Mucosa of descending colon (tissue), 3 donors: ENCODE results near the gene PRKAA2. TPM values are rescaled to one million over a fixed set of nuclear protein-coding genes. Genes with fewer than 3 reads are reported as not detected.

Experiments
- ATAC-seq: fragments of 200-7000 bp; cut with Tn5 transposase; one replicate; pipeline ENCODE4 v1.9.1; 2020; ENCODE audit warnings: mild to moderate bottlenecking, moderate library complexity
- DNase-seq, 3 donors: peaks; one replicate each; pipeline ENCODE4 v3.0.0-alpha.2; 2020
- H3K36me3 ChIP-seq: fragments of 200-600 bp; one replicate; pipeline ENCODE4 v1.8.0; 2021; ENCODE audit warnings: low read depth, mild to moderate bottlenecking
- H3K4me1 ChIP-seq: fragments of 200-600 bp; one replicate; pipeline ENCODE4 v1.8.0; 2021; ENCODE audit warnings: low read depth, mild to moderate bottlenecking
- H3K4me3 ChIP-seq: fragments of 200-600 bp; one replicate; pipeline ENCODE4 v1.8.0; 2021; ENCODE audit warnings: mild to moderate bottlenecking
- H3K9me3 ChIP-seq: fragments of 200-600 bp; one replicate; pipeline ENCODE4 v1.8.0; 2021; ENCODE audit warnings: mild to moderate bottlenecking
- CTCF ChIP-seq: fragments of 200-600 bp; IDR thresholded peaks from one replicate; pipeline ENCODE4 v1.8.0; 2022; ENCODE audit warnings: antibody characterized with exemption, mild to moderate bottlenecking
- intact Hi-C, 2 donors: fragments of 100-400 bp; cut with DNase I in 1 of 2; cut with micrococcal nuclease in 1 of 2; formaldehyde crosslinking; loops; one replicate each; pipeline versions ENCODE4 v1.11.0 to v1.11.1; 2022; cut with DNase I, micrococcal nuclease
- total RNA-seq, 3 donors: library from RNA; stranded (reverse); fragmentation: NEBNext Ultra II Directional in 2 of 3; extraction: Animal tissue kit (Norgen Biotek cat#: 25700) in 2 of 3; gene quantifications; one replicate each; pipeline versions ENCODE4 v1.2.1 to v1.2.4, GENCODE V29; 2021 to 2023
- donor health status: DM: no; HTN: no; CAD: no; lungs with moderate emphysema.
- donor health status: DM: no; HTN: no; CAD: no.
- donor health status: DM: no; HTN: yes; CAD: no.

The PRKAA2 gene
- total RNA-seq, 3 donors from 2014 or later, result 2.4 to 19.2 (median 3.1) TPM

DNA sequence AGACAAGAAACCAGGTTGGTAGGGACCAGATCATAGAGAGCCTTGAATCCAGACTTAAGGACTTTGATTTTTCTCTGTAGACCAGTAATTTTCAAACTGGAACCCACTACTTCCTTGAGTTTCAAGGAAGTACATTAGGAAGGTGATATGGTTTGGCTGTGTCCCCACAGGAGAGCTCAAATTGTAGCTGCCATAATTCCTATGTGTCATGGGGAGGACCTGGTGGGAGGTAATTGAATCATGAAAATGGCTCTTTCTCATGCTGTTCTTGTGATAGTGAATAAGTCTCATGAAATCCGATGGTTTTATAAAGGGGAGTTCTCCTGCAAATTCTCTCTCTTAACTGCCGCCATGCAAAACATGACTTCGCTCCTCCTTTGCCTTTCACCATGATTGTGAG lies 10.1 kb upstream of the PRKAA2 start:
- intact Hi-C loops, result no loop called here

DNA sequence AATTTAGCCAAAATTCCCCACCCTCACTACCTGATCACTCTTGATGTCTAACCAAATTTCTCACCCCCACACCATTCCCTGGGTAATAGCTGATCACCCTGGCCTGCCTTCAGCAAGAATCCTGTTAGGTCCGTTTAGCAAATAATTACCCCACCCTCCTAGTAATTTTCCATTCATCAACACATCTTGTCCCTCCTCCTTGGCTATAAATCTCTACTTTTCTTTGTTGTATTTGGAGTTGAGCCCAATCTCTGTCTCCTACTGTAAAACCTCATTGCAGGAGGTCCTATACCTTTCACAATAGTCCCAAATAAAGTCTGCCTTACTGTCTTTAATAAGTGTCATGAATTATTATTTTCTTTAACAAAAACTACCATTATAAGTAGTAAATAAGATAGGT lies 6.9 kb upstream of the PRKAA2 start:
- no peak for TF ChIP-seq CTCF
- intact Hi-C loops, result no loop called here
- H3K4me1 ChIP-seq, result no peaks in the 10 kb centered on the region
- no peak for DNase-seq
- H3K9me3 ChIP-seq, result no peaks in the 10 kb centered on the region
- no peaks in the 10 kb centered on the region for H3K36me3 ChIP-seq
- H3K4me3 ChIP-seq, result no peak overlapping the region
- ATAC-seq, result no peak

More for the DNA sequence above, 10.1 kb upstream of the PRKAA2 start:
- no peak for TF ChIP-seq CTCF
- DNase-seq (no peak), ATAC-seq (no peak)
- Histone ChIP-seq H3K4me3 (no peak overlapping the region), H3K9me3 (no peaks in the 10 kb centered on the region), H3K4me1 (no peaks in the 10 kb centered on the region), H3K36me3 (no peaks in the 10 kb centered on the region)

- Histone ChIP-seq H3K9me3 (no peaks in the 10 kb centered on the region), H3K4me3 (no peak overlapping the region), H3K36me3 (no peaks in the 10 kb centered on the region), H3K4me1 (no peaks in the 10 kb centered on the region)
- ATAC-seq, result no peak
- no peak for DNase-seq
- intact Hi-C loops, result no loop called here
- no peak for TF ChIP-seq CTCF
Observed at GRCh38 chr1:56639211-56639610, 5.9 kb upstream of the PRKAA2 start.

DNA sequence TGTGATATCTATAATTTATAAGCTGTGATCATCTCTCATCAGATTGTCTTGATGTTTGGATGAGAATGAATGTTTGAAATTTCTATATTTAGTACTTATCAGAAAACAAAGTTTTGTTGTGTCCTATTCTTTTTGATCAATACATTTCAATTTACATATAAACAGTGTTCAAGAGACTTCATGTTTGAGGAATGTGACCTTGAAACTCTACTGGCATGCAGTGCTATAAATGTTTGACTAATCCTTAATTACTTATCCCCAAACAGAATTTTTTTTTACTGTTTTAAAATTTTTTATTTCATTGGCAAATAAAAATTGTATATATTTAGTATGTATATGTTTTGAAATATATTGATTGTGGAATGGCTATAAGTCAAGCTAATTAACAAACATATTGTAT lies 1.5 kb upstream of the PRKAA2 start:
- no peaks in the 10 kb centered on the region for H3K9me3 ChIP-seq
- no peak for TF ChIP-seq CTCF
- H3K36me3 ChIP-seq, result no peaks in the 10 kb centered on the region
- H3K4me1 ChIP-seq, result peaks cover 3% of the 10 kb centered on the region
- intact Hi-C loops, result no loop called here
- DNase-seq (no peak), ATAC-seq (no peak)
- H3K4me3 ChIP-seq, result no peak overlapping the region

GRCh38 chr1:56644064-56644918 lies 823 bp upstream of the PRKAA2 start:
- ATAC-seq (peak; percentile 62), DNase-seq (peak in 2 of 3 donors; percentile 23 to 41)
- Histone ChIP-seq H3K9me3 (no peaks in the 10 kb centered on the region), H3K36me3 (no peaks in the 10 kb centered on the region), H3K4me3 (peak overlapping the region; percentile 19), H3K4me1 (peaks cover 3% of the 10 kb centered on the region)
- intact Hi-C loops, result no loop called here
- no peak for TF ChIP-seq CTCF
